C4-2B (cell line): ENCODE measurements around the gene RPS15A.

ENCODE experiments used
- CTCF ChIP-seq: fragments of 450-650 bp; conservative IDR thresholded peaks from 2 replicates; pipeline ENCODE4 v1.5.1; 2017; ENCODE audit warnings: mild to moderate bottlenecking
- ZFX ChIP-seq: fragments of 450-650 bp; IDR thresholded peaks from 2 replicates; pipeline ENCODE4 v1.6.1; 2017

GRCh38 chr16:18832613-18833012 lies 42.5 kb upstream of the RPS15A start:
- TF ChIP-seq CTCF (no peak), ZFX (no peak)
